ENCODE measurements around the gene CXCL13. TPM values are rescaled to one million over a fixed set of nuclear protein-coding genes. Genes with fewer than 3 reads are reported as not detected.

CXCL13 gene
- total and polyA plus RNA-seq, 2 experiments from 2014 or later: not detected

DNA sequence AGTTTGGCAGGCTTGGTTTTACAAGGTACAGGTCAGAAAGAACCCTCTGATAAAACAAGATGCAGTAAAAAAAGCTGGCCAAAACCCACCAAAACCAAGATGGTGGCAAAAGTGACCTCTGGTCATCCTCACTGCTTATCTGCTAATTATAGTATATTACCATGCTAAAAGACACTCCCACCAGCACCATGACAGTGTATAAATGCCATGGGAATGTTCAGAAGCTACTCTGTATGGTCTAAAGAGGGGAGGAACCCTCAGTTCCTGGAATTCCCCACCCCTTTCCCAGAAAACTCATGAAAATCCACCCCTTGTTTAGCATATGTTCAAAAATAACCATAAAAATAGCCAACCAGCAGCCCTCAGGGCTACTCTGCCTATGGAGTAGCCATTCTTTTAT, 38.1 kb upstream of the CXCL13 start:
- Mint-ChIP-seq H3K27ac (no peak overlapping the region), H3K4me3 (no peak overlapping the region), H3K36me3 (ENCODE audit: low read depth) (peaks cover 6% of the 10 kb centered on the region), H3K4me1 (peaks cover 10% of the 10 kb centered on the region; the same call in 1 of the 3 replicates), H3K9me3 (peaks cover 43% of the 10 kb centered on the region), H3K27me3 (ENCODE audit: insufficient read depth, low read depth, poor library complexity) (no peaks in the 10 kb centered on the region)
- Histone ChIP-seq H3F3A (replicated peaks; ENCODE audit: low read depth) (no peaks in the 10 kb centered on the region), H3K4me1 (ENCODE audit: insufficient read depth) (no peaks in the 10 kb centered on the region), H3K27me3 (ENCODE audit: insufficient read depth) (no peaks in the 10 kb centered on the region), H3K36me3 (ENCODE audit: insufficient read depth) (no peaks in the 10 kb centered on the region), H3K9me2 (ENCODE audit: insufficient read depth) (peaks cover 8% of the 10 kb centered on the region; the same call in 1 of the 2 replicates), H3K27ac (ENCODE audit: low read depth) (no peak overlapping the region), H3K79me2 (replicated peaks; ENCODE audit: insufficient read depth) (no peaks in the 10 kb centered on the region), H3K4me3 (no peak overlapping the region), H4K20me1 (replicated peaks; ENCODE audit: insufficient read depth) (no peaks in the 10 kb centered on the region), H2AFZ (no peak overlapping the region), H3K4me2 (no peak overlapping the region)
- TF ChIP-seq STAT1 (IDR thresholded peaks at IDR 0.05; ENCODE audit: unreplicated experiment) (no peak), ZNF331 (CRISPR knock-in tag; IDR thresholded peaks at IDR 0.05; ENCODE audit: low read depth) (no peak), POLR2AphosphoS5 (IDR thresholded peaks at IDR 0.05; ENCODE audit: low read depth) (no peak), ZNF462 (CRISPR knock-in tag; IDR thresholded peaks at IDR 0.05) (no peak), NANOG (IDR thresholded peaks at IDR 0.05; ENCODE audit: borderline replicate concordance) (no peak), CREB1 (CRISPR knock-in tag; IDR thresholded peaks at IDR 0.05; ENCODE audit: low read depth) (no peak), EZH2 (IDR thresholded peaks at IDR 0.05; ENCODE audit: low read depth, unreplicated experiment) (no peak), EZH2phosphoT487 (IDR thresholded peaks at IDR 0.05; ENCODE audit: unreplicated experiment) (no peak), ZNF114 (CRISPR knock-in tag; IDR thresholded peaks at IDR 0.05) (no peak), JUNB (IDR thresholded peaks at IDR 0.05; ENCODE audit: unreplicated experiment) (no peak)
- TF ChIP-seq, protein P1, sequence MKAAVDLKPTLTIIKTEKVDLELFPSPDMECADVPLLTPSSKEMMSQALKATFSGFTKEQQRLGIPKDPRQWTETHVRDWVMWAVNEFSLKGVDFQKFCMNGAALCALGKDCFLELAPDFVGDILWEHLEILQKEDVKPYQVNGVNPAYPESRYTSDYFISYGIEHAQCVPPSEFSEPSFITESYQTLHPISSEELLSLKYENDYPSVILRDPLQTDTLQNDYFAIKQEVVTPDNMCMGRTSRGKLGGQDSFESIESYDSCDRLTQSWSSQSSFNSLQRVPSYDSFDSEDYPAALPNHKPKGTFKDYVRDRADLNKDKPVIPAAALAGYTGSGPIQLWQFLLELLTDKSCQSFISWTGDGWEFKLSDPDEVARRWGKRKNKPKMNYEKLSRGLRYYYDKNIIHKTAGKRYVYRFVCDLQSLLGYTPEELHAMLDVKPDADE (IDR thresholded peaks at IDR 0.05): no peak
- TF ChIP-seq, protein P2, sequence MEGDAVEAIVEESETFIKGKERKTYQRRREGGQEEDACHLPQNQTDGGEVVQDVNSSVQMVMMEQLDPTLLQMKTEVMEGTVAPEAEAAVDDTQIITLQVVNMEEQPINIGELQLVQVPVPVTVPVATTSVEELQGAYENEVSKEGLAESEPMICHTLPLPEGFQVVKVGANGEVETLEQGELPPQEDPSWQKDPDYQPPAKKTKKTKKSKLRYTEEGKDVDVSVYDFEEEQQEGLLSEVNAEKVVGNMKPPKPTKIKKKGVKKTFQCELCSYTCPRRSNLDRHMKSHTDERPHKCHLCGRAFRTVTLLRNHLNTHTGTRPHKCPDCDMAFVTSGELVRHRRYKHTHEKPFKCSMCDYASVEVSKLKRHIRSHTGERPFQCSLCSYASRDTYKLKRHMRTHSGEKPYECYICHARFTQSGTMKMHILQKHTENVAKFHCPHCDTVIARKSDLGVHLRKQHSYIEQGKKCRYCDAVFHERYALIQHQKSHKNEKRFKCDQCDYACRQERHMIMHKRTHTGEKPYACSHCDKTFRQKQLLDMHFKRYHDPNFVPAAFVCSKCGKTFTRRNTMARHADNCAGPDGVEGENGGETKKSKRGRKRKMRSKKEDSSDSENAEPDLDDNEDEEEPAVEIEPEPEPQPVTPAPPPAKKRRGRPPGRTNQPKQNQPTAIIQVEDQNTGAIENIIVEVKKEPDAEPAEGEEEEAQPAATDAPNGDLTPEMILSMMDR (conservative IDR thresholded peaks at IDR 0.05; ENCODE audit: low read depth in 2 of 2): no peak
- TF ChIP-seq, protein P3, sequence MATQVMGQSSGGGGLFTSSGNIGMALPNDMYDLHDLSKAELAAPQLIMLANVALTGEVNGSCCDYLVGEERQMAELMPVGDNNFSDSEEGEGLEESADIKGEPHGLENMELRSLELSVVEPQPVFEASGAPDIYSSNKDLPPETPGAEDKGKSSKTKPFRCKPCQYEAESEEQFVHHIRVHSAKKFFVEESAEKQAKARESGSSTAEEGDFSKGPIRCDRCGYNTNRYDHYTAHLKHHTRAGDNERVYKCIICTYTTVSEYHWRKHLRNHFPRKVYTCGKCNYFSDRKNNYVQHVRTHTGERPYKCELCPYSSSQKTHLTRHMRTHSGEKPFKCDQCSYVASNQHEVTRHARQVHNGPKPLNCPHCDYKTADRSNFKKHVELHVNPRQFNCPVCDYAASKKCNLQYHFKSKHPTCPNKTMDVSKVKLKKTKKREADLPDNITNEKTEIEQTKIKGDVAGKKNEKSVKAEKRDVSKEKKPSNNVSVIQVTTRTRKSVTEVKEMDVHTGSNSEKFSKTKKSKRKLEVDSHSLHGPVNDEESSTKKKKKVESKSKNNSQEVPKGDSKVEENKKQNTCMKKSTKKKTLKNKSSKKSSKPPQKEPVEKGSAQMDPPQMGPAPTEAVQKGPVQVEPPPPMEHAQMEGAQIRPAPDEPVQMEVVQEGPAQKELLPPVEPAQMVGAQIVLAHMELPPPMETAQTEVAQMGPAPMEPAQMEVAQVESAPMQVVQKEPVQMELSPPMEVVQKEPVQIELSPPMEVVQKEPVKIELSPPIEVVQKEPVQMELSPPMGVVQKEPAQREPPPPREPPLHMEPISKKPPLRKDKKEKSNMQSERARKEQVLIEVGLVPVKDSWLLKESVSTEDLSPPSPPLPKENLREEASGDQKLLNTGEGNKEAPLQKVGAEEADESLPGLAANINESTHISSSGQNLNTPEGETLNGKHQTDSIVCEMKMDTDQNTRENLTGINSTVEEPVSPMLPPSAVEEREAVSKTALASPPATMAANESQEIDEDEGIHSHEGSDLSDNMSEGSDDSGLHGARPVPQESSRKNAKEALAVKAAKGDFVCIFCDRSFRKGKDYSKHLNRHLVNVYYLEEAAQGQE (IDR thresholded peaks at IDR 0.05; ENCODE audit: unreplicated experiment): no peak
- DNase-seq (ENCODE audit: low spot score): no peak
- ATAC-seq: no peak
